ENCODE results near the gene IGFL4. TPM values are rescaled to one million over a fixed set of nuclear protein-coding genes. Genes with fewer than 3 reads are reported as not detected.

IGFL4 gene
- total RNA-seq, 4 donors from 2014 or later = not detected

DNA sequence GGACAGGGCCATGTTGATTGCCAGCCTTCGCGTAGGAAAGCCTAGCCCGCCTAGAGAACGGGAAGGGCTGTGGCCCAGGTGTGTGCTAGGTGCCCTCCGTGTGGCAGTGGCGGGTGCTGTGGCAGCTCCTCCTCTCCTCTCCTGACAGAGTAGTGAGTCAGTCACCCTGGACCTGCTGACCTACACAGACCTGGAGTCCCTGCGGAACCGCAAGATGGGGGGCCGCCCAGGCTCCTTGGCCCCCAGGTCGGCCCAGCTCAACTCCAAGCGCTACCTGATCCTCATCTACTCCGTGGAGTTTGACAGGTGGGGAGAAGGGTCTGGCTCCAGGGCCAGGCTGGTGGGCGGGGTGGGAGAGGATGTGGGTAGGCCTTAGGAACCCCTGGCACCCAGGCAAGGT lies 34.4 kb downstream of the IGFL4 start:
- Histone ChIP-seq H3K9me3 (no peaks in the 10 kb centered on the region), H3K27ac (no peak overlapping the region), H3K27me3 (no peaks in the 10 kb centered on the region), H3K36me3 (no peaks in the 10 kb centered on the region), H3K4me1 (peaks cover 0 to 3% of the 10 kb centered on the region in 2 donors), H3K4me3 (replicated peaks in 1 of 3) (no peak overlapping the region)
- intact Hi-C loops (cut with DNase I) = no loop called here
- no peak for TF ChIP-seq POLR2A (IDR thresholded peaks at IDR 0.05)
- TF ChIP-seq, protein P1, sequence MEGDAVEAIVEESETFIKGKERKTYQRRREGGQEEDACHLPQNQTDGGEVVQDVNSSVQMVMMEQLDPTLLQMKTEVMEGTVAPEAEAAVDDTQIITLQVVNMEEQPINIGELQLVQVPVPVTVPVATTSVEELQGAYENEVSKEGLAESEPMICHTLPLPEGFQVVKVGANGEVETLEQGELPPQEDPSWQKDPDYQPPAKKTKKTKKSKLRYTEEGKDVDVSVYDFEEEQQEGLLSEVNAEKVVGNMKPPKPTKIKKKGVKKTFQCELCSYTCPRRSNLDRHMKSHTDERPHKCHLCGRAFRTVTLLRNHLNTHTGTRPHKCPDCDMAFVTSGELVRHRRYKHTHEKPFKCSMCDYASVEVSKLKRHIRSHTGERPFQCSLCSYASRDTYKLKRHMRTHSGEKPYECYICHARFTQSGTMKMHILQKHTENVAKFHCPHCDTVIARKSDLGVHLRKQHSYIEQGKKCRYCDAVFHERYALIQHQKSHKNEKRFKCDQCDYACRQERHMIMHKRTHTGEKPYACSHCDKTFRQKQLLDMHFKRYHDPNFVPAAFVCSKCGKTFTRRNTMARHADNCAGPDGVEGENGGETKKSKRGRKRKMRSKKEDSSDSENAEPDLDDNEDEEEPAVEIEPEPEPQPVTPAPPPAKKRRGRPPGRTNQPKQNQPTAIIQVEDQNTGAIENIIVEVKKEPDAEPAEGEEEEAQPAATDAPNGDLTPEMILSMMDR (IDR thresholded peaks at IDR 0.05) = no peak
- WGBS, 2 donors = 95 to 100% methylated on average over 4 to 13 of the region's 13 CpGs
- no peak for DNase-seq

DNA sequence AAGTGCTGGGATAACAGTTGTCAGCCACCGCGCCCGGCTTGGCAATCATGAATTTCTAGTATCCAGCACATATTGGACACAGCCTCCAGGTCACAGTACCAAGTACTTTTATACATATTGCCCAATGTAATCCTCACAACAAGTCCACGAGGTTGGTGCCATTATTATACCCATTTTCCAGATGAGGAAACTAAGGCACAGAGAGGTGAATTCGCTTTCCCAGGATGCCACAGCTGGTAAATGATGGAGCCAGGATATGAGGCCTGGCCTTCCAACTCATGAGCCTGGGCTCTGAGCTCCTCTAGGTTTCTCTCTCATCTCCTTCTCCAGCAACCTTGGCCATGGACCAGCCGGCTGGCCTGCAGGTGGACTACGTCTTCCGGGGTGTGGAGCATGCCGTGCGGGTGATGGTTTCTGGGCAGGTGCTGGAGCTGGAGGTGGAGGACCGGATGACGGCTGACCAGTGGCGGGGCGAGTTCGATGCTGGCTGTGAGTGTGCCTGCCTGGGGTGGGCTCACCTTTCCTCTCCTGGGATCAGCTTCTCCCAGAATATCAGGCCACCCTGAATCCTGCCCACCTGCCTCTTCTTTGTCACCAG lies 38.0 kb downstream of the IGFL4 start:
- TF ChIP-seq POLR2A (IDR thresholded peaks at IDR 0.05) = no peak
- TF ChIP-seq, protein P1 (IDR thresholded peaks at IDR 0.05) = no peak
- H3K27ac ChIP-seq = no peak overlapping the region
- no peaks in the 10 kb centered on the region for H3K27me3 ChIP-seq
- intact Hi-C loops (cut with DNase I) = no loop called here
- H3K4me3 ChIP-seq (replicated peaks in 1 of 3) = no peak overlapping the region
- no peak for DNase-seq
- H3K36me3 ChIP-seq = no peaks in the 10 kb centered on the region
- 88 to 97% methylated on average over 14 to 15 of the region's 15 CpGs for WGBS, 2 donors
- H3K9me3 ChIP-seq = no peaks in the 10 kb centered on the region
- peaks cover 0 to 15% of the 10 kb centered on the region in 2 donors for H3K4me1 ChIP-seq

DNA sequence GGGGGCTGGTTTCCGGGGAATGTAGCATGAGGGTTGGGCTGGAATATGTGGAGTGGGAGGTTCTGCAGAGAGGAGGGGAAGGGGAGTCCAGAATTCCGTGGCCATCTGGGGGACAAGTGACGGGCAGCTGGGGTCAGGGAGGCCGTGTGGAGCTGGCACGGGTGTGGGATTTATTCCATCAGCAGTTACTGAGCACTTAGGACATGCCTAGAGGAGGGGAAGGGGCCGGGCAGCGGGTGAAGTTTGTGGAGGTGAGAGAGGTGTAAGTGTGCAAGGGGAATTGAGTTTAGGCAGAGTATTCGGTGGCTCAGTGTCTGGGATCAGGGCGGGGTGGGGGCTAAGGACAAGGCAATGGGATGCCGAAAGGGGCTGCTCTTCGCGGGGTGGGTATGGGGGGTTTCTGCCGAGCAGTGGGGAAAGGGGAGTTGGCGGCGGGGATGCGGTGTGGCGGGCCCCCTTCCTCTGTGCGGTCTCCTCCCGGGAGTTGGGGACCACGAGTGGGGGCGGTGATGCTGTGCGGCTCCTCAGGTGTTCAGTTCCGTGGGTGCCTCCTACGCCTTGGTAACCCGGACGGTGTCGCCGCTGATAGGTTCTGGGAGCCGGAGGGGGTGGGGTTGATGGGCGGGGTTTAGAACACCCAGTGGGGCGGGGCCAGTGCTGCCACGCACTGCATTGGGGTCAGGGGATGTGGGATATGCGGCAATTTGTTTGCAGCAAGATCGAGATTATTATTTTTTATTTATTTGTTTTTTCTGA lies 40.1 kb downstream of the IGFL4 start:
- Histone ChIP-seq H3K27me3 (no peaks in the 10 kb centered on the region), H3K4me3 (replicated peaks in 1 of 3) (no peak overlapping the region), H3K27ac (no peak overlapping the region), H3K9me3 (no peaks in the 10 kb centered on the region), H3K36me3 (no peaks in the 10 kb centered on the region), H3K4me1 (peaks cover 6 to 25% of the 10 kb centered on the region in 2 donors)
- 7 to 10% methylated on average over 29 to 30 of the region's 34 CpGs for WGBS, 2 donors
- intact Hi-C loops (cut with DNase I) = no loop called here
- TF ChIP-seq, protein P1 (IDR thresholded peaks at IDR 0.05) = no peak
- no peak for TF ChIP-seq POLR2A (IDR thresholded peaks at IDR 0.05)
- peak; percentile 26 to 41 for DNase-seq

DNA sequence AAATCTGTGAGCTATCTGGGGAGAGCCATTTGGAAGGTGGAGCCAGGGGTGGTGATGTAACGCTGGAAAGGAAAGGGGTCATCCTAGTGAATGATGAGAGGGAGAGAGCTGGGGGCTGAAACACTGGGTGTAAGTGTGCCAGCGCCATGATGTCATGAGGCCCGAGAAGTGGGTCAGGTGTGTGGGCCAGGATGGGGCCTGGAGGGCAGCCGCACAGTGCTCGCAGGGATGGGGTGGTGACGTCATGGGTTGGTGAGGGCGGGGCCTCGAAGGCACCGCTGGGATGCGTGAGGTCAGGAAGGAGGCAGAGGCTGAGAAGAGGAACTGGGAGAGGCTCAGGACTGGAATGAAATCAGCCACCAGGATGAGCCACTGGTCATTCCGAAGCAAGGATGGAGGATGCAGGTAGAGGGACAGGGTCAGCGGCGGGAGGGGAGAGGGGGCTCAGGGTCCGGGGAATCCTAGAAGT lies 41.1 kb downstream of the IGFL4 start:
- Histone ChIP-seq H3K9me3 (no peaks in the 10 kb centered on the region), H3K36me3 (no peaks in the 10 kb centered on the region), H3K4me3 (replicated peaks in 1 of 3) (no peak overlapping the region), H3K27me3 (no peaks in the 10 kb centered on the region), H3K4me1 (peaks cover 6 to 26% of the 10 kb centered on the region in 2 donors), H3K27ac (no peak overlapping the region)
- TF ChIP-seq POLR2A (IDR thresholded peaks at IDR 0.05) = no peak
- TF ChIP-seq, protein P1 (IDR thresholded peaks at IDR 0.05) = no peak
- intact Hi-C loops (cut with DNase I) = no loop called here
- DNase-seq = no peak
- WGBS, 2 donors = 21 to 23% methylated on average over 14 of the region's 14 CpGs

DNA sequence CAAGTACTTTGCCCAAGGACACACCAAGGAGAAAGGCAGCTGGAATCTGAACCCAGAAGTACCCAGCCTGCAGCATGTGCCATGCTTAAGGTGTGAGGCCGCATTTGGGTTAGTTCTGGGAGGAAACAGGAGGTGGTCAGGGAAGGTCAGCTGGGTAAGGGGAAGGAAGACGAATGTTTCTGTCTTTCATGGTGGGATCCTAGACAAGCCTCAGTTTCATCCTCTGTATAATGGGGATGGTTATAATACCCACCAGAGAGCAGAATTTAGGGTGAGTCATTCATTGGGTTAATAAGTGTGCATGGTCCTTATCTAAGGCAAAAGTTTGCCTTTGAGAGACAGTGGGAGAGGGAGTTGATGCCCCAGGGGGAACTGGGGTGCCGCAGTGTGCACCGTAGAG lies 42.0 kb downstream of the IGFL4 start:
- WGBS, 2 donors = 95 to 97% methylated on average over 4 of the region's 4 CpGs
- Histone ChIP-seq H3K27ac (no peak overlapping the region), H3K4me3 (replicated peaks in 1 of 3) (no peak overlapping the region), H3K27me3 (no peaks in the 10 kb centered on the region), H3K4me1 (peaks cover 6 to 26% of the 10 kb centered on the region in 2 donors), H3K36me3 (no peaks in the 10 kb centered on the region), H3K9me3 (no peaks in the 10 kb centered on the region)
- no peak for TF ChIP-seq POLR2A (IDR thresholded peaks at IDR 0.05)
- TF ChIP-seq, protein P1 (IDR thresholded peaks at IDR 0.05) = no peak
- intact Hi-C loops (cut with DNase I) = no loop called here
- DNase-seq = no peak

Measured in thyroid gland (tissue), 4 donors.